ENCODE measurements around the gene CD47. TPM values are rescaled to one million over a fixed set of nuclear protein-coding genes. Genes with fewer than 3 reads are reported as not detected.

Gene CD47
- 46.2 and 79.4 TPM in 2 replicates for total RNA-seq

GRCh38 chr3:108090701-108091497 is at the start of gene CD47:
Gene CD47, minus strand, starts transcription at chr3:108091031. Its CDS starts 123 bp downstream, at chr3:108090908.
- DNase-seq (ENCODE audit: low read depth, low spot score) = peak; percentile 55

DNA sequence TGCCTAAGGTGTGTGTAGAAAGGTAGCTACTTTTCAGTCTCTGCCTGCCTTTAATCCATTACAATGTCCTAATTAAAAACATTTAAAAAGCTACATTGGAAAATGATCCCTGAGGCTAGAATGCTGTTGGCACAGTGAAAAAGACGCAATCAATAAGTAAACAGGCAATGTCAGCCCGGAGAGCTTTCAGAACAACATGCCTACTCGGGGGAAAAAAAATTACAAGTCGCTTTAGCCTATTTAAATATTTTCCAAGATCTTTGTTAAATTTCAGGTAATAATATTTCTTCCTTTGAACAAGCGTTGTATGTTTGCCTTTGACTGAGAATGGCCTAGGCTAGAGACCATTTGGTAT is 46.6 kb upstream of the CD47 start:
- DNase-seq (ENCODE audit: low read depth, low spot score) = no peak

- no peak for DNase-seq (ENCODE audit: low read depth, low spot score)
Observed at GRCh38 chr3:108136561-108137459, 46.0 kb upstream of the CD47 start.

GRCh38 chr3:108134555-108134880 is 43.7 kb upstream of the CD47 start:
- no peak for DNase-seq (ENCODE audit: low read depth, low spot score)

GRCh38 chr3:108133858-108134554 is 43.2 kb upstream of the CD47 start:
- DNase-seq (ENCODE audit: low read depth, low spot score) = no peak

DNA sequence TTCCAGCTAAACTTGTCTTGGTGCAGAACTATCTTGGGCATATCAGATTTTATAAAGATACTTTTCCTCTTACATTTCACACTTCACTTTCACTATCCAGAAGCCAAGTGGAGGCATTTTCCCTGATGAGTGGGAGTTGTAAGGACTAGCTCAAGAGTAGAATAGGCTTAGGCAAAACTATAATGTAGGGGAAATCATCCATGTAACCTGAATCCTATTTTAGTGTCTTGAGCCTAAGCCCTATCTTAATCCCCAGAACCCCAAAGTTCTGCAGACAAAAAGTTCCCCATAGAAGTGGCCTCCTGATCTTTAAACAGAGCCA is 42.2 kb upstream of the CD47 start:
- DNase-seq (ENCODE audit: low read depth, low spot score) = no peak

DNA sequence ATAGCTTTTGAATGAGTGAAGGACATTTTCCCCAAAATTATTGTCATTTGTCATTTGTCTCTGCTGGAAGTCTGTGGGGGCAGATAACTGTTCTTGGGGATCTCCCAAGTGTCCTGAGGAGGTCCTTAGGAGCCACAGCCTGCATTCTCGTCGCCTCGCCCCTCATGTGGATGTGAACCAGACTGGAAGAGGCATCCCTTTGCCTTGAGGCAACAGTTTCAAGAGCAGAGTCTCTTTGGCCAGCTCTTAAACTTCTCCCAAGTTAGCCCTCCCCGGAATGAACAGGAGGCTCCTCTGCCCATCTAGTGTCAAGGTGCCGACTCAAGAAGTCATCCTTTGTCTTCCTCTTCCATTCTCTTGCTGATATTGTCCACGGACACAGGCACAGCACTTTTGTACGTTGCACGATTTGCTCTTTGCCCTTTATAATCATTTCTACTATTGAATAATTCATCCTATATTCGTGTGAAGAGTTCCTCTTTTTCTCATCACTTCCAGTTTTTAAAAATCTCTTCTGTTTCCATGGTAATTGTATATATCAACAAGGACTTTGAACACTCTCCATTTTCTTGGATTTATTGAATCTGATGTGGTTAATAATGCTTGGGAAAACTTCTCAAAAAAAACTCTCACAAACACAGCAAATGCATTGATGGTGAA is 40.8 kb upstream of the CD47 start:
- no peak for DNase-seq (ENCODE audit: low read depth, low spot score)

GRCh38 chr3:108130701-108131474 is 40.1 kb upstream of the CD47 start:
- peak; percentile 43 for DNase-seq (ENCODE audit: low read depth, low spot score)

- DNase-seq (ENCODE audit: low read depth, low spot score) = no peak
Observed at GRCh38 chr3:108130236-108130635, 39.4 kb upstream of the CD47 start.

- DNase-seq (ENCODE audit: low read depth, low spot score) = no peak
Observed at GRCh38 chr3:108127301-108127988, 36.6 kb upstream of the CD47 start.

GRCh38 chr3:108126348-108126747 is 35.5 kb upstream of the CD47 start:
- no peak for DNase-seq (ENCODE audit: low read depth, low spot score)

- peak; percentile 81 for DNase-seq (ENCODE audit: low read depth, low spot score)
Observed at GRCh38 chr3:108125550-108126071, 34.8 kb upstream of the CD47 start.

GRCh38 chr3:108125153-108125543 is 34.3 kb upstream of the CD47 start:
- DNase-seq (ENCODE audit: low read depth, low spot score) = no peak

DNA sequence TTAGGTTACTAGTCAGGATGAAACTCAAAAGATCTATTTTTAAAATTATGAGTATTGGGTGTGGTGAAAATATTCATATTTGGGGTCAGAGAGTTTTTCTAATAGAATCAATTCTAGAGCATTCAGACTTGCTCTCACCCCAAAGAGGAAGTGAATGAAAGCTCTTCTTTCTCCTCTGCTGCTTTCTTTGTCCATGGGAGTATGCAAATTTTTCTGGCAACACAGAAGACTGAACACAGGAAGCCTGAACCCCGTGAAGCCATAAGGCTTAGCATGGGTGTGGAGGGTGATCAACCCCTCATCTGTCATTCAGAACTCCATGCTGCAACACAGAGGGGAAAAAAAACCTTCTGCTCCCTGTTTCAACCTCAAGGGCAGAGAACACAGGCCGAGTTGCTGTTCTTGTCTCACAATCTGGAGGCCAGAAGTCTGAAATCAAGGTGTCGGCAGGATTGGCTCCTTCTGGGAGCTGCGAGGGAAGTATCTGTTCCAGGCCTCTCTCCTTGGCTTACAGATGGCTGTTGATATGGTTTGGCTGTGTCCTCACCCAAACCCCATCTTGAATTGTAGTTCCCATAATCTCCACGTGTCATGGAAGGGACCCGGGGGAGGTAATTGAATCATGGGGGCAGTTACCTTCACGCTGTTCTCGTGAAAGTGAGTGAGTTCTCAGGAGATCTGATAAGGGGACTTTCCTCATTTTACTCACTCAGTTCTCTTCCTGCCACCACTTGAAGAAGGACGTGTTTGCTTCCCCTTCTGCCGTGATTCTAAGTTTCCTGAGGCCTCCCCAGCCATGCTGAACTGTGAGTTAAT is 33.7 kb upstream of the CD47 start:
- DNase-seq (ENCODE audit: low read depth, low spot score) = no peak

GRCh38 chr3:108123326-108123725 is 32.5 kb upstream of the CD47 start:
- DNase-seq (ENCODE audit: low read depth, low spot score) = no peak

DNA sequence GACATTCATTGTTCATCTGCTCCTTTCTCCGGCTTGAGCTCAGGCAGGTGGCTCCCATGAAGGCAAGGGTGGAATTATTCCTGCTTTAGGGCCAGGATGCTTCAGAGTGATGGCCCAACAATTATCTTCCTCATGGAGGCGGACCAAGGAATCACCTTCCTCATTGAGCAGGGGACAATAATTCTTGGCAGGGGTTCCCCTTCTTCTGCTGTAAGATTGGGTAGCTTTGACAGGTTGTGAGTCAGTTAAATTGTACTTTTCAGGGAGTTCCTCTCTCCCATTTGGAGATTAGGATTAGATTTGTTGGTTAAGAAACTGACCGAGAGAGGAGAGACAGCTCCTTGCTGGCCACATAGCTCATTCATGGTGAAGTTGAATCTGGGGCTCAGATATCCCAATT is 31.4 kb upstream of the CD47 start:
- no peak for DNase-seq (ENCODE audit: low read depth, low spot score)

GRCh38 chr3:108119398-108120104 is 28.7 kb upstream of the CD47 start:
- DNase-seq (ENCODE audit: low read depth, low spot score) = no peak

- no peak for DNase-seq (ENCODE audit: low read depth, low spot score)
Observed at GRCh38 chr3:108118038-108118768, 27.4 kb upstream of the CD47 start.
